ENCODE measurements around the gene BAHCC1.

GRCh38 chr17:81399481-81400153, 4.4 kb downstream of the BAHCC1 start:
- TF ChIP-seq GATA2 (IDR thresholded peaks at IDR 0.05; ENCODE audit: low read depth, low read length) (no peak), GATA3 (IDR thresholded peaks at IDR 0.05; ENCODE audit: low read depth, low read length) (no peak)

Measured in SH-SY5Y (cell line).